ENCODE measurements around the gene PTPRZ1.

PTPRZ1 gene

DNA sequence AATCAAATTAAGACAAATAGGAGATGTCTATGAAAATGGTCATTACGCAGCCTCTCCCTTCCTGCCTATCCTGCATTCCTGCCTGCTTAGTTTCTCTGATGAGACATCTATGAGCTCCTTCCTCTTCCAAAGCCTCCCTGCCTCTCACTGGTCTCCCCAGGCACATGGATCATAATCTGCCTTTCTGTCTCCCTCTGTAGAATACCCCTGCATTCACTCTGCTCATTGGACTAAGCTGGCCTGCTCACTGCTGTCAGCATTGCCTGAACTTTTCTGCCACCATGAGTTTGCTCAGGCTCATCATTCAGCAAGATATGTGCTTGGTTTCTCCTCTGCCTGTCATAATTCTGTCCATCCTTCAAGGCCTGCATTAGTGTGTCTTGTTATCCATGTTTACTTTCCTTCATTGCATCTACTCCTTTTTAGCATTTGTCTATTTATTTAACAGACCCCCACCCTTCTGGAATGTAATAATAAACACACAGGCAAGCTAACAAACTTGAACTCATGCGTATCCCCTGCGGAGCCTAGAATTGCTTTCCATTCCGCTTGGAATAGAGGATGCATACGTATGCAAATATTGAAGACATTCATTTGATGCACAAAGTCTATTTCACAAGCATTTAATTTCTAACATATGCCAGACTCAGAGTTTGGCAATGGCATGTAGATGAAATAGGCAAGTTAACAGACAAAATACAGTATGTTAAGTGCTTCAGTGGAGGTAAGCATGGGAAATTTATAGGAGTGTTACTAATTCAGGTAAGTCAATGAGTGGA is 88.3 kb downstream of the PTPRZ1 start:
- no peaks in the 10 kb centered on the region for H3K27me3 ChIP-seq (replicated peaks)
- peak; percentile 94 for DNase-seq
- H3K4me3 ChIP-seq (ENCODE audit: low read depth, low read length), result no peak overlapping the region
- in situ Hi-C loops (cut with HindIII; ENCODE audit: low pct_ligation_motif_present, low sequenced_read_pairs), result no loop called here
- no peaks in the 10 kb centered on the region for H3K36me3 ChIP-seq (replicated peaks)
- H3K27ac ChIP-seq, result peak overlapping the region; percentile 53
- TF ChIP-seq, protein P1, sequence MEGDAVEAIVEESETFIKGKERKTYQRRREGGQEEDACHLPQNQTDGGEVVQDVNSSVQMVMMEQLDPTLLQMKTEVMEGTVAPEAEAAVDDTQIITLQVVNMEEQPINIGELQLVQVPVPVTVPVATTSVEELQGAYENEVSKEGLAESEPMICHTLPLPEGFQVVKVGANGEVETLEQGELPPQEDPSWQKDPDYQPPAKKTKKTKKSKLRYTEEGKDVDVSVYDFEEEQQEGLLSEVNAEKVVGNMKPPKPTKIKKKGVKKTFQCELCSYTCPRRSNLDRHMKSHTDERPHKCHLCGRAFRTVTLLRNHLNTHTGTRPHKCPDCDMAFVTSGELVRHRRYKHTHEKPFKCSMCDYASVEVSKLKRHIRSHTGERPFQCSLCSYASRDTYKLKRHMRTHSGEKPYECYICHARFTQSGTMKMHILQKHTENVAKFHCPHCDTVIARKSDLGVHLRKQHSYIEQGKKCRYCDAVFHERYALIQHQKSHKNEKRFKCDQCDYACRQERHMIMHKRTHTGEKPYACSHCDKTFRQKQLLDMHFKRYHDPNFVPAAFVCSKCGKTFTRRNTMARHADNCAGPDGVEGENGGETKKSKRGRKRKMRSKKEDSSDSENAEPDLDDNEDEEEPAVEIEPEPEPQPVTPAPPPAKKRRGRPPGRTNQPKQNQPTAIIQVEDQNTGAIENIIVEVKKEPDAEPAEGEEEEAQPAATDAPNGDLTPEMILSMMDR (IDR thresholded peaks at IDR 0.05; ENCODE audit: low read depth, low read length, missing control alignments), result peak; percentile 28

DNA sequence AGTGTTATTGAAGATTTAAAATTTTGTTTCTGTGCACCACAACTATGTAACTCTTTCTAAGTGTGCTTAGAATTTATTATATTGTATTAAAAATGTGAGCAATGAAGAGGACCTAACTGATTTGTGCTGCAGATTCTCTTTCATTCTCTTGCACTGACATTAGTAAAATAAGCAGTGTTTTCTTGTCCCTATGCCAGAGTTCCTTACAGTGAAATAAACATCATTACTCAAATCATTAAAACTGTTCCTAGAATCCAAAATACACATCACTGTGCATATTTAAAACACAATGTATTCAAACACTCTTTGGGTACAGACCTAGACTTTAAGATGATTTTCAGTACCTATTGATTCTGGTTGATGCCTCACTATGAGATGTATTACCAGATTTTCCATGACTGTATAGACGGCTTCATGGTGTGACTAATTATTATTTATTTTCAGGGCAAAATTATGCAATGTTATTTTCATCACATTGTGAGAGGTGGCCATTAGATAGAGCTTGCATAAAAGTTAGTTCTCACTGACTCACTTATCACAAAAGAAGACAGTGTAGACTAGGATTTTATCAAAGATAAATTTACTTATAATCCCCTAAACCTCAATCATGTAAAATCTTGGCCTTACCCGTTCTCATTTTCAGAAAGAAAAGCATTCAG is 93.4 kb downstream of the PTPRZ1 start:
- TF ChIP-seq, protein P1 (IDR thresholded peaks at IDR 0.05; ENCODE audit: low read depth, low read length, missing control alignments), result no peak
- Histone ChIP-seq H3K36me3 (replicated peaks) (no peaks in the 10 kb centered on the region), H3K27ac (no peak overlapping the region), H3K27me3 (replicated peaks) (no peaks in the 10 kb centered on the region), H3K4me3 (ENCODE audit: low read depth, low read length) (no peak overlapping the region)
- in situ Hi-C loops (cut with HindIII; ENCODE audit: low pct_ligation_motif_present, low sequenced_read_pairs), result no loop called here
- DNase-seq, result no peak

DNA sequence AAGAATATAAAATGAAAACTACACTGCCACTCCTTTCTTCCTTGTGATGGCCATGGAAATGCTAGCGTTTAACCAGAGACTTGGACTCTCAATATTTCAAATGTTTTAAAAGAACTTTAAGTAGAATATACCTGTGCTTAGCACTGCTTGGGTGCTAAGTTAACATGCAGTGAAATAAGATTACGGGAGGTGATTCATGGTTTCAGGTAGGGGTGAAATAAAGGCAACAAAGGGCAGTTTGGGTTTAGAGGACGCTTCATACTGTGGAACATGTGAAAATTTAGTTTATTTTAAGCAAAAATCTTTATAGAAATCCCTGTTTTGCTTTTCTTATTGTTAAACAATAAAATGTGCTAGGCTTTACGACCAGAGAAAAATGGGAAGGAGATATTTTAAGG is 94.0 kb downstream of the PTPRZ1 start:
- TF ChIP-seq, protein P1 (IDR thresholded peaks at IDR 0.05; ENCODE audit: low read depth, low read length, missing control alignments), result no peak
- DNase-seq, result no peak
- in situ Hi-C loops (cut with HindIII; ENCODE audit: low pct_ligation_motif_present, low sequenced_read_pairs), result no loop called here
- Histone ChIP-seq H3K27me3 (replicated peaks) (no peaks in the 10 kb centered on the region), H3K4me3 (ENCODE audit: low read depth, low read length) (no peak overlapping the region), H3K27ac (no peak overlapping the region), H3K36me3 (replicated peaks) (no peaks in the 10 kb centered on the region)

DNA sequence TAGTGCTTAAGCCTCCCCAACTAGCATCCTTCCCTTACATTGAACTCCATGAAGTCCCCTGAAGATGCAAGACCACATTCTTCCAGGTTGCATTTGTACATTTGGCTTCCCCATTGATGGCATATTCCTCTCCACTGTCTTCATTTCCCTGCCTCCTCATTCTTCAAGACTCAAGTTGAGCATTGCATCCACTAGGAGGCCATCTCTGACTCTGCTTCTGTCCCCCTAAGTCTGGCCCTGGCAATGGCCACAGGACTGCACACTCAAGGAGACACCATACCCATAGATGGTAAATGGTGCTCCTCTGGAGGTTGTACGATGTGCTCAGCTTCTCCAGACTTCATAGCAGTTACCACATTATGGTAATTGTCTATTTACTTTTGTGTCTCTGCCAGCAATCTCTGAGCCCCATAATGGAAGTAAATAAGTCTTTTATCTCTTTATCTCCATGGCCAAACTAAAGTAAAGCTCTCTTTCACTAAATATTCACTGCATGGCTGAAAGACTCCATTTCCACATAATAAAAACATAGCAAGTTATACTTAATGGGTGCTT is 112.6 kb downstream of the PTPRZ1 start:
- Histone ChIP-seq H3K27ac (no peak overlapping the region), H3K36me3 (replicated peaks) (no peaks in the 10 kb centered on the region), H3K27me3 (replicated peaks) (no peaks in the 10 kb centered on the region), H3K4me3 (ENCODE audit: low read depth, low read length) (no peak overlapping the region)
- no peak for DNase-seq
- in situ Hi-C loops (cut with HindIII; ENCODE audit: low pct_ligation_motif_present, low sequenced_read_pairs), result no loop called here
- TF ChIP-seq, protein P1 (IDR thresholded peaks at IDR 0.05; ENCODE audit: low read depth, low read length, missing control alignments), result peak; percentile 29

DNA sequence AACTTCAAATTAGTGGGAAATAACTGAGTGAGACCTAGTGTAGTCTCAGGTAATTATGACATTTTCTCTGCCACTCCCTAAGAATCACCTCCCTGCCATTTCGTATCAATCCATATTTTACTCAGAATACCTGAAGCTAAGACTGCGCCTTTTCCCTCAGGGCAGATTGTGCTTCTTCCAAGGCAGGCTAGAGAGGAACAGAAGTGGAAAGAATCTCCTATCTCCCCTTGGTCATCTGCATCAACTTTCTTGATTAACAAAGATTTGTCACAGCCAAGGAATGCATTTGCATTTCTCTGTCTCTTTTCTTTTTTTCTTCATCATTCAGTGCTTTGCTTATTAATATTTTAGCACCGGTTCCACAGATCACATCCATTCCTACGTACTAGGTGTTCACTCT is 119.1 kb downstream of the PTPRZ1 start:
- no peak for DNase-seq
- TF ChIP-seq, protein P1 (IDR thresholded peaks at IDR 0.05; ENCODE audit: low read depth, low read length, missing control alignments), result no peak
- H3K27ac ChIP-seq, result no peak overlapping the region
- no peak overlapping the region for H3K4me3 ChIP-seq (ENCODE audit: low read depth, low read length)
- H3K36me3 ChIP-seq (replicated peaks), result no peaks in the 10 kb centered on the region
- in situ Hi-C loops (cut with HindIII; ENCODE audit: low pct_ligation_motif_present, low sequenced_read_pairs), result no loop called here
- no peaks in the 10 kb centered on the region for H3K27me3 ChIP-seq (replicated peaks)
